Body of pancreas (tissue), 4 donors: Measurements from ENCODE around the gene CACNG1. TPM values are rescaled to one million over a fixed set of nuclear protein-coding genes. Genes with fewer than 3 reads are reported as not detected.
A peak's percentile ranks its signal among the peaks of the same experiment; 100 is the strongest.
"Not testable (repeated sequence)": the region's sequence is repeated elsewhere in the genome, so short reads cannot be mapped to it uniquely, and the experiment has no call there.

ENCODE experiments used
- ATAC-seq: fragments of 150-250 bp; one replicate; pipeline ENCODE4 v1.9.1; 2016
- DNase-seq, 4 donors: peaks; one replicate each; pipeline ENCODE4 v3.0.0-alpha.2; 2019
- H3K27ac ChIP-seq, 4 donors: fragments of 200-600 bp; sonication (generic); 1 replicate in 3 of 4; 2 replicates in 1 of 4; pipeline versions ENCODE4 v1.5.1 to v1.6.1; 2016 to 2019; ENCODE audit warnings: mild to moderate bottlenecking in 1 of 4, mixed read lengths in 1 of 4, moderate library complexity in 1 of 4
- H3K27me3 ChIP-seq, 2 donors: fragments of 200-600 bp; sonication (generic); one replicate each; pipeline ENCODE4 v1.6.0; 2016; ENCODE audit warnings: mild to moderate bottlenecking in 1 of 2
- H3K36me3 ChIP-seq, 2 donors: fragments of 200-600 bp; sonication (generic); replicated peaks in 1 of 2; 2 replicates each; pipeline ENCODE4 v1.5.1; 2016; ENCODE audit warnings: low read depth in 2 of 2; ENCODE audit not compliant: insufficient read depth in 1 of 2
- H3K4me1 ChIP-seq: fragments of 200-600 bp; sonication (generic); one replicate; pipeline ENCODE4 v1.6.0; 2016
- H3K4me3 ChIP-seq, 2 donors: fragments of 200-600 bp; sonication (generic); 1 replicate in 1 of 2; 2 replicates in 1 of 2; pipeline ENCODE4 v1.5.1; 2016 to 2019
- H3K9me3 ChIP-seq, 3 donors: fragments of 200-600 bp; sonication (generic); 1 replicate in 2 of 3; 2 replicates in 1 of 3; pipeline ENCODE4 v1.5.1; 2016
- POLR2A ChIP-seq, 3 donors: fragments of 450-650 bp; IDR thresholded peaks; one replicate each; pipeline ENCODE4 v1.6.1; 2016; ENCODE audit warnings: antibody characterized with exemption in 3 of 3, mild to moderate bottlenecking in 2 of 3
- whole genome bisulfite sequencing, 2 donors: methylation state at CpG; one replicate each; pipeline ENCODE4 v1.1.5; 2017; 5-methylcytosine and 5-hydroxymethylcytosine counted together
- intact Hi-C: fragments of 100-400 bp; cut with DNase I; formaldehyde crosslinking; loops from one replicate; pipeline ENCODE4 v1.15.1; 2023
- total RNA-seq, 2 donors: library from RNA; depleted of rRNA; stranded (reverse); fragments of >200 nt; gene quantifications; one replicate each; pipeline ENCODE4 v1.1.0, GENCODE V29; 2016
- TF ChIP-seq, protein P1 (sequence below), 7 experiments: fragments of 450-650 bp in 4 of 7; fragments of 200-600 bp in 3 of 7; sonication (generic) in 3 of 7; IDR thresholded peaks; one replicate each; pipeline ENCODE4 v1.5.1; 2016 to 2019; ENCODE audit warnings: antibody characterized with exemption in 7 of 7

CACNG1 gene
- total RNA-seq, 2 donors from 2014 or later = not detected

DNA sequence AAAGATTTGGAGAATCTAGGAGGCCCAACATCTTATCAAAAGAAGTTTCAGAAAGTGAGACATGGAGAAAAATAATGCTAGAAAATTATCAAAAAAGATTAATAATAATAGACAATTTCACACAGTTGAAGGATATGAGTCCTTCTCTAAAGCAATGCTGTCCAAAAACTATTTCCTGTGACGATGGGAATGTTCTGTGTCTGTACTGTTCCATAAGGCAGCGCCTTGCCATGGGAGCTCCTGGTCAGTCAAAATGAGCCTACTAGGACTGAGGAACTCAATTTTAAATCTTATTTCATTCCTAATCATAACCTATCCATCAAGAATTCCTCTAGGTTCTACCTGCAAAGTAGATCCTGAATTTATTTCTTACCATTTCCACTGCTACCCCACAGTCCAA is 49.0 kb downstream of the CACNG1 start:
- WGBS, 2 donors = 87 to 89% methylated on average over 2 of the region's 2 CpGs
- TF ChIP-seq, protein P1, sequence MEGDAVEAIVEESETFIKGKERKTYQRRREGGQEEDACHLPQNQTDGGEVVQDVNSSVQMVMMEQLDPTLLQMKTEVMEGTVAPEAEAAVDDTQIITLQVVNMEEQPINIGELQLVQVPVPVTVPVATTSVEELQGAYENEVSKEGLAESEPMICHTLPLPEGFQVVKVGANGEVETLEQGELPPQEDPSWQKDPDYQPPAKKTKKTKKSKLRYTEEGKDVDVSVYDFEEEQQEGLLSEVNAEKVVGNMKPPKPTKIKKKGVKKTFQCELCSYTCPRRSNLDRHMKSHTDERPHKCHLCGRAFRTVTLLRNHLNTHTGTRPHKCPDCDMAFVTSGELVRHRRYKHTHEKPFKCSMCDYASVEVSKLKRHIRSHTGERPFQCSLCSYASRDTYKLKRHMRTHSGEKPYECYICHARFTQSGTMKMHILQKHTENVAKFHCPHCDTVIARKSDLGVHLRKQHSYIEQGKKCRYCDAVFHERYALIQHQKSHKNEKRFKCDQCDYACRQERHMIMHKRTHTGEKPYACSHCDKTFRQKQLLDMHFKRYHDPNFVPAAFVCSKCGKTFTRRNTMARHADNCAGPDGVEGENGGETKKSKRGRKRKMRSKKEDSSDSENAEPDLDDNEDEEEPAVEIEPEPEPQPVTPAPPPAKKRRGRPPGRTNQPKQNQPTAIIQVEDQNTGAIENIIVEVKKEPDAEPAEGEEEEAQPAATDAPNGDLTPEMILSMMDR (IDR thresholded peaks at IDR 0.05) = no peak
- TF ChIP-seq POLR2A (IDR thresholded peaks at IDR 0.05) = no peak
- intact Hi-C loops = no loop called here
- H3K27ac ChIP-seq = no peak overlapping the region
- peaks cover 0 to 3% of the 10 kb centered on the region in 2 donors for H3K36me3 ChIP-seq
- ATAC-seq (no peak), DNase-seq (no peak)
- H3K9me3 ChIP-seq = no peaks in the 10 kb centered on the region
- H3K4me3 ChIP-seq = no peak overlapping the region
- peaks cover 5% of the 10 kb centered on the region for H3K4me1 ChIP-seq
- H3K27me3 ChIP-seq = no peaks in the 10 kb centered on the region

GRCh38 chr17:67095291-67095690 is 50.9 kb downstream of the CACNG1 start:
- H3K27me3 ChIP-seq, H3K9me3 ChIP-seq, H3K4me3 ChIP-seq, intact Hi-C loops, H3K36me3 ChIP-seq, H3K4me1 ChIP-seq, H3K27ac ChIP-seq: not testable (repeated sequence)
- ATAC-seq (peak; percentile 35), DNase-seq (peak; percentile 33 to 55 (median 44))
- 8 to 41% methylated on average over 1 of the region's 1 CpG for WGBS, 2 donors

DNA sequence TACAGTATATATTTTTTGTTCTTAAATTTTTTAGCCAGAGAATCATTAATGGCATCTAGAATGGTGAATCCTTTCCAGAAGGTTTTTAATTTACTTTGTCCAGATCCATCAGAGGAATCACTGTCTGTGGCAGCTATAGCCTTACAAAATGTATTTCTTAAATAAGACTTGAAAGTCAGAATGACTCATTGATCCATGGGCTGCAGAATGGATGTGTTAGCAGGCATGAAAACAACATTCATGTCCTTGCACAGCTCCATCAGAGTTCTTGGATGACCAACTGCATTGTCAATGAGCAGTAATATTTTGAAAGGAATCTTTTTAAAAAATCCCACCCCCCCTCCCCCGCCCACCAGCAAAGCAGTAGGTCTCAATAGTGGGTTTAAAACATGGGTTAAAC is 51.4 kb downstream of the CACNG1 start:
- ATAC-seq (no peak), DNase-seq (no peak)
- no peaks in the 10 kb centered on the region for H3K9me3 ChIP-seq
- no peak overlapping the region for H3K4me3 ChIP-seq
- no peaks in the 10 kb centered on the region for H3K36me3 ChIP-seq
- H3K27ac ChIP-seq = no peak overlapping the region
- H3K27me3 ChIP-seq = no peaks in the 10 kb centered on the region
- WGBS, 2 donors = 93 to 100% methylated on average over 1 of the region's 1 CpG
- TF ChIP-seq POLR2A (IDR thresholded peaks at IDR 0.05) = no peak
- TF ChIP-seq, protein P1 (IDR thresholded peaks at IDR 0.05) = no peak
- H3K4me1 ChIP-seq = peaks cover 5% of the 10 kb centered on the region
- intact Hi-C loops = no loop called here

DNA sequence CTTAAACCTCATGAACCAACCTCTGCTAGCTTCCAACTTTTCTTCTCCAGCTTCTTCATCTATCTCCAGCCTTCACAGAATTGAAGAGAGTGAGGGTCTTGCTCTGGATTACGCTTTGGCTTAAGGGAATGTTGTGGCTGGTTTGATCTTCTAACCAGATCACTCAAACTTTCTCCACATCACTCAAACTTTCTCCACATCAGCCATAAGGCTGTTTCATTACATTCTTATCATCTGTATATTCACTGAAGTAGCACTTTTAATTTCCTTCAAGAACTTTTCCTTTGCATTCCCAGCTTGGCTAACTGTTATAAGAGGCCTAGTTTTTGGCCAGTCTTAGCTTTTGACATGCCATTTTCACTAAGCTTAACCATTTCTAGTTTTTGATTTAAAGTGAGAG is 52.3 kb downstream of the CACNG1 start:
- no peak for DNase-seq
- no peak for ATAC-seq
- no peak overlapping the region for H3K4me3 ChIP-seq
- H3K4me1 ChIP-seq = peaks cover 5% of the 10 kb centered on the region
- no peaks in the 10 kb centered on the region for H3K27me3 ChIP-seq
- H3K36me3 ChIP-seq = no peaks in the 10 kb centered on the region
- TF ChIP-seq POLR2A (IDR thresholded peaks at IDR 0.05) = no peak
- TF ChIP-seq, protein P1 (IDR thresholded peaks at IDR 0.05) = no peak
- intact Hi-C loops = no loop called here
- H3K27ac ChIP-seq = no peak overlapping the region
- H3K9me3 ChIP-seq = no peaks in the 10 kb centered on the region
- 87 to 100% methylated on average over 1 of the region's 1 CpG for WGBS, 2 donors

GRCh38 chr17:67098006-67098405 is 53.7 kb downstream of the CACNG1 start:
- peaks cover 12% of the 10 kb centered on the region for H3K4me1 ChIP-seq
- no peak for DNase-seq
- TF ChIP-seq, protein P1 (IDR thresholded peaks at IDR 0.05) = no peak
- no peak for TF ChIP-seq POLR2A (IDR thresholded peaks at IDR 0.05)
- no peak overlapping the region for H3K27ac ChIP-seq
- H3K36me3 ChIP-seq = no peaks in the 10 kb centered on the region
- H3K9me3 ChIP-seq = no peaks in the 10 kb centered on the region
- H3K27me3 ChIP-seq = no peaks in the 10 kb centered on the region
- intact Hi-C loops = no loop called here
- 88 to 96% methylated on average over 1 of the region's 1 CpG for WGBS, 2 donors
- no peak for ATAC-seq
- H3K4me3 ChIP-seq = no peak overlapping the region

DNA sequence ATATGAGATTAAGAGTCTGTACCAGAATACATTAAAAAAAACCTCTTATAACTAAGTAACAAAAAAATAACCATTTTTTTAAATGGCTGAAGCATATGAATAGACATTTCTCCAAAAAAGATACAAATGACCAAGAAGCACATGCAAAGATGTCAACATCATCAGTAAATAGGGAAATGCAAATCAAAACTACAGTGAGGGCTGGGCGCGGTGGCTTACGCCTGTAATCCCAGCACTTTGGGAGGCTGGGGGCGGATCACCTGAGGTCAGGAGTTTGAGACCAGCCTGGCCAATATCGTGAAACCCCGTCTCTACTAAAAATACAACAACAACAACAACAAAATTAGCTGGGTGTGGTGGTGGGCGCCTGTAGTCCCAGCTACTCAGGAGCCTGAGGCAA is 60.3 kb downstream of the CACNG1 start:
- Histone ChIP-seq H3K36me3 (peaks cover 6 to 16% of the 10 kb centered on the region in 2 donors), H3K4me1 (peaks cover 13% of the 10 kb centered on the region)
- DNase-seq, ATAC-seq, H3K9me3 ChIP-seq, H3K27ac ChIP-seq, intact Hi-C loops, H3K27me3 ChIP-seq, H3K4me3 ChIP-seq: not testable (repeated sequence)
- WGBS, 2 donors = 96 to 97% methylated on average over 7 of the region's 7 CpGs
